Measurements from ENCODE around the gene ACAN.

DNA sequence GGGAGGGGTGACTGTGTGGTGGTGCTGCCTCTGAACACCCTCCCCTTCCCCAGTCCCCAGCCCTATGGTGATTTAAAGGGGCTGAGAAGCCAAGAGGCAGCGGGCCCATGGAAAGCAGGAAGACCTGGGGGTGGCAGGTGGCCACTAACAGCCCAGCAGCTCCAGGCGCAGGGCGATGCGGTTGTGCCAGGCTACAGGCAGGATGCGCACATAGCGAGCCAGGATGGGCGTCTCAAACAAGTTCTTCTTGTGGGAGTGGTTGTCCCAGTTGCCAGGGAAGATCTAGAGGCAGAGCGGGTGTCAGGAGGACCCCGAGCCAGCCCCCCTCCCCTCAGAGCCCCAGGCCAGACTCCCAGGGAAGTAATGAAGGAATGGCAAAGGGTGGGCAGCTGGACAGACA is 96.0 kb downstream of the ACAN start:
- no peak for TF ChIP-seq EZH2 (IDR thresholded peaks at IDR 0.05; ENCODE audit: borderline replicate concordance, low read depth, low read length, severe bottlenecking)
- TF ChIP-seq, protein P1, sequence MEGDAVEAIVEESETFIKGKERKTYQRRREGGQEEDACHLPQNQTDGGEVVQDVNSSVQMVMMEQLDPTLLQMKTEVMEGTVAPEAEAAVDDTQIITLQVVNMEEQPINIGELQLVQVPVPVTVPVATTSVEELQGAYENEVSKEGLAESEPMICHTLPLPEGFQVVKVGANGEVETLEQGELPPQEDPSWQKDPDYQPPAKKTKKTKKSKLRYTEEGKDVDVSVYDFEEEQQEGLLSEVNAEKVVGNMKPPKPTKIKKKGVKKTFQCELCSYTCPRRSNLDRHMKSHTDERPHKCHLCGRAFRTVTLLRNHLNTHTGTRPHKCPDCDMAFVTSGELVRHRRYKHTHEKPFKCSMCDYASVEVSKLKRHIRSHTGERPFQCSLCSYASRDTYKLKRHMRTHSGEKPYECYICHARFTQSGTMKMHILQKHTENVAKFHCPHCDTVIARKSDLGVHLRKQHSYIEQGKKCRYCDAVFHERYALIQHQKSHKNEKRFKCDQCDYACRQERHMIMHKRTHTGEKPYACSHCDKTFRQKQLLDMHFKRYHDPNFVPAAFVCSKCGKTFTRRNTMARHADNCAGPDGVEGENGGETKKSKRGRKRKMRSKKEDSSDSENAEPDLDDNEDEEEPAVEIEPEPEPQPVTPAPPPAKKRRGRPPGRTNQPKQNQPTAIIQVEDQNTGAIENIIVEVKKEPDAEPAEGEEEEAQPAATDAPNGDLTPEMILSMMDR (IDR thresholded peaks at IDR 0.05; ENCODE audit: extremely low read depth in 1 of 2, insufficient read depth in 1 of 2, low read depth in 1 of 2, low read length in 2 of 2), result no peak
- TF ChIP-seq POLR2A (IDR thresholded peaks at IDR 0.05; ENCODE audit: low read depth, low read length), result no peak
- TF ChIP-seq GATA2 (IDR thresholded peaks at IDR 0.05; ENCODE audit: insufficient read depth, insufficient read length, low read depth, low read length), result no peak
- TF ChIP-seq JUN (IDR thresholded peaks at IDR 0.05; ENCODE audit: borderline replicate concordance, insufficient read depth, insufficient read length, low read depth), result no peak
